K562 (cell line): ENCODE data around the gene EDEM1. TPM values are rescaled to one million over a fixed set of nuclear protein-coding genes. Genes with fewer than 3 reads are reported as not detected.
A peak's percentile ranks its signal among the peaks of the same experiment; 100 is the strongest.

Experiments
- BRD9 ChIP-seq: fragments of 450-650 bp; IDR thresholded peaks from 2 replicates; pipeline ENCODE4 v1.6.1; 2018; ENCODE audit warnings: low read depth; ENCODE audit not compliant: partially characterized antibody
- CBFA2T3 ChIP-seq: fragments of 450-650 bp; IDR thresholded peaks from 2 replicates; pipeline ENCODE4 v1.6.1; 2017
- CHD1 ChIP-seq: fragments of 200-600 bp; sonication (generic); IDR thresholded peaks from one replicate; pipeline ENCODE4 v1.6.1; 2012; ENCODE audit warnings: mild to moderate bottlenecking, moderate library complexity, low read length, inconsistent platforms
- CREB3L1 ChIP-seq: fragments of 450-650 bp; IDR thresholded peaks from 2 replicates; pipeline ENCODE4 v1.6.1; 2014; ENCODE audit warnings: low read depth, mild to moderate bottlenecking, moderate library complexity, borderline replicate concordance
- GATAD2A ChIP-seq: fragments of 450-650 bp; IDR thresholded peaks from 2 replicates; pipeline ENCODE4 v1.6.1; 2017
- GTF2B ChIP-seq: IDR thresholded peaks from 2 replicates; pipeline ENCODE4 v1.6.1; 2011; ENCODE audit not compliant: insufficient read length; ENCODE audit errors: extremely low read depth
- NCOR1 ChIP-seq: fragments of 450-650 bp; IDR thresholded peaks from 2 replicates; pipeline ENCODE4 v1.6.1; 2016; ENCODE audit warnings: mild to moderate bottlenecking, moderate library complexity
- NEUROD1 ChIP-seq: fragments of 150-350 bp; IDR thresholded peaks from 2 replicates; pipeline ENCODE4 v1.6.1; 2014; ENCODE audit warnings: borderline replicate concordance, low read length, low read depth; ENCODE audit not compliant: partially characterized antibody
- POLR2H ChIP-seq: IDR thresholded peaks from 2 replicates; pipeline ENCODE4 v1.6.1; 2016; ENCODE audit warnings: missing genetic modification characterization, low read depth, mild to moderate bottlenecking, control low read depth, missing compliant biosample characterization, moderate library complexity
- REST ChIP-seq, 2 experiments: fragments of 450-650 bp; formaldehyde crosslinking in 1 of 2; IDR thresholded peaks; 2 replicates each; pipeline versions ENCODE4 v1.4.0 to v1.6.1; 2014 to 2020; ENCODE audit warnings: mild to moderate bottlenecking in 2 of 2, borderline replicate concordance in 1 of 2, low read depth in 1 of 2
- SMAD3 ChIP-seq: fragments of 450-650 bp; formaldehyde crosslinking; conservative IDR thresholded peaks from 2 replicates; pipeline ENCODE4 v1.4.0; 2020; ENCODE audit warnings: mild to moderate bottlenecking
- TAF1 ChIP-seq: IDR thresholded peaks from 2 replicates; pipeline ENCODE4 v1.6.1; 2011; ENCODE audit warnings: mild to moderate bottlenecking, low read length, moderate library complexity; ENCODE audit not compliant: insufficient read depth, control insufficient read depth, severe bottlenecking; ENCODE audit errors: extremely low read depth
- ZNF511 ChIP-seq: sonication (generic); formaldehyde crosslinking; IDR thresholded peaks from 2 replicates; pipeline ENCODE4 v1.8.0; 2022; ENCODE audit warnings: mild to moderate bottlenecking, missing genetic modification reagents
- ZSCAN29 ChIP-seq: fragments of 450-650 bp; IDR thresholded peaks from 2 replicates; pipeline ENCODE4 v1.6.1; 2017
- polyA plus RNA-seq, 8 experiments: library from polyadenylated mRNA; depleted of rRNA in 4 of 8; stranded (reverse) in 5 of 8; unstranded in 3 of 8; fragments of >200 nt; fragmentation: Nextera tagmentation in 2 of 8; fragmentation: Illumina TruSeq in 1 of 8; extraction: Ambion mirVana in 2 of 8; extraction: Trizol in 1 of 8; gene quantifications; 2 replicates each; pipeline versions ENCODE4 v1.2.1 to v1.2.3, GENCODE V29; 2011 to 2014; ENCODE audit warnings: inconsistent platforms in 1 of 8, missing spikeins in 1 of 8
- total RNA-seq, 7 experiments: library from RNA; depleted of rRNA in 6 of 7; stranded (reverse); fragments of >200 nt in 6 of 7; fragmentation: Illumina TruSeq in 2 of 7; extraction: Trizol in 2 of 7; gene quantifications; 2 replicates each; pipeline versions ENCODE4 v1.2.1 to v1.2.3, GENCODE V29; 2011 to 2021; ENCODE audit warnings: low replicate concordance in 1 of 7

Gene EDEM1
- total and polyA plus RNA-seq, 9 of the 15 experiments (the other 6 are each of a cell fraction or from before 2014, with no cell fraction given): 6.2 to 36.7 (median 14.3) TPM

- TF ChIP-seq POLR2H (tag) (no peak), GTF2B (no peak), NEUROD1 (no peak), REST (IDR thresholded peaks at IDR 0.05; ENCODE audit: borderline replicate concordance) (no peak), REST (CRISPR knock-in tag; IDR thresholded peaks at IDR 0.05; ENCODE audit: low read depth) (no peak), CHD1 (peak; percentile 84), NCOR1 (no peak), TAF1 (no peak), ZNF511 (CRISPR knock-in tag) (no peak; the same call in 1 of the 2 replicates), CBFA2T3 (no peak), GATAD2A (no peak), CREB3L1 (peak; percentile 46; the same call in 1 of the 2 replicates), ZSCAN29 (no peak), BRD9 (no peak), SMAD3 (CRISPR knock-in tag) (no peak)
These were observed 462 bp downstream of the EDEM1 start (continued) for GRCh38 chr3:5187920-5188418.
